SW 1271 (cell line): ENCODE results near the gene HOXA5.
A peak's percentile ranks its signal among the peaks of the same experiment; 100 is the strongest.

ENCODE experiments used
- DNase-seq, 2 experiments: peaks; one replicate each; lab custom pipeline; 2025; lab: John Stamatoyannopoulos, UW

Gene HOXA5

DNA sequence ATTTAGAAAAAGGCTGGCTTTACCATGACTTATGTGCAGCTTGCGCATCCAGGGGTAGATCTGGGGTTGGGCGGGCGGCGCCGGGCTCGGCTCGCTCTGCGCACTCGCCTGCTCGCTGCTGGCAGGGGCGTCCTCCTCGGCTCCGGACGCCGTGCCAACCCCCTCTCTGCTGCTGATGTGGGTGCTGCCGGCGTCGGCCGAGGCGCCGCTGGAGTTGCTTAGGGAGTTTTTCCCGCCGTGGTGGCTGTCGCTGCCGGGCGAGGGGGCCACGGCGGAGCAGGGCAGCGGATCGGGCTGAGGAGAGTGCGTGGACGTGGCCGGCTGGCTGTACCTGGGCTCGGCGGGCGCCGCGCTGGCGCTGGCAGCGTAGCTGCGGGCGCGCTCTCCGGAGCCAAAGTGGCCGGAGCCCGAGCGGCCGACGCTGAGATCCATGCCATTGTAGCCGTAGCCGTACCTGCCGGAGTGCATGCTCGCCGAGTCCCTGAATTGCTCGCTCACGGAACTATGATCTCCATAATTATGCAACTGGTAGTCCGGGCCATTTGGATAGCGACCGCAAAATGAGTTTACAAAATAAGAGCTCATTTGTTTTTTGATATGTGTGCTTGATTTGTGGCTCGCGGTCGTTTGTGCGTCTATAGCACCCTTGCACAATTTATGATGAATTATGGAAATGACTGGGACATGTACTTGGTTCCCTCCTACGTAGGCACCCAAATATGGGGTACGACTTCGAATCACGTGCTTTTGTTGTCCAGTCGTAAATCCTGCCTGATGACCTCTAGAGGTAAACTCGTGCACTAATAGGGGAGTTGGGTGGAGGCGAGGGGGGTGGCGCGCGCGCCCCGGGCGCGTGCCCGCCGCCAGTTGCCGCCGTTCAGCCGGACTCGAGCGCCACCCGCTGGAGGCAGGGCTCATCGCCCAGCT is at the start of gene HOXA5:
Gene HOXA5, minus strand, starts transcription at position 659 of the 927 bp plus-strand sequence. Its CDS starts 74 bp downstream, at position 585.
- DNase-seq = peak in 1 of 2 experiments; percentile 68

GRCh38 chr7:27192546-27193334 is 49.3 kb upstream of the HOXA5 start:
- no peak for DNase-seq

DNA sequence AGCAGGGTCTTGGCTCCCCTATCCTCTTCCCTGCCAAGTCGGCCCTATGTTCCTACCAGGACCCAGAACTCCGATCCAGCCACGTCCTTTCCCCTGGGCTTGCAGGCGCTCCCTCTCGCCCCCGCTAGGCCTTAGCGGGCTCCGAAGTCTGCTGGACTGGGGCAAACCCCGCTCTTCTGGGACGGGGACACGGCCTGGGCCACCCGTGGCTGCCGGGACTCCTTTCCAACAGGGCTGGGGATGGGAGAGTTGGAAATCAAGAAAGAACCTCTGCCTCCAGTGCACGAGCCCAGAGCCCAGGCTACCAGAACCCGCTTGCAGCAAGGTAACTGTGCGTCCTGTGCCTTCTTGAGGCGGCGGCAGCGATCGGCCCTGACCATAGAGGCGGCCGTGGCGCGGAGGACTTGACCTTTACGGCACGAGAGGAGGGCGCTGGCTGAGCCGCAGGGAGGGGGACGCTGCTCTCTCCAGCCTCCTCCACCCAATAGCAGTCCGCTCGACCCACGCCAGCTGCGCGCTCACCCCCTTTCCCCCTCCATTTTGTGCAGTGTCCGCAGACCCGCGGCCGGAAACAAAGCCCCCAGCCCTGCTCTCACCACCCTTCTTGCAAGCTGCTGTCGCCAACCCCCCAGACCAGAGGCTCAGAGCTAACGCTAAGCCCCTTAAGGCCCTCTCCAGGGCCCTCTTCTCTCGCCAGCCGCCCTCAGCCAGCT is 48.5 kb upstream of the HOXA5 start:
- no peak for DNase-seq

DNA sequence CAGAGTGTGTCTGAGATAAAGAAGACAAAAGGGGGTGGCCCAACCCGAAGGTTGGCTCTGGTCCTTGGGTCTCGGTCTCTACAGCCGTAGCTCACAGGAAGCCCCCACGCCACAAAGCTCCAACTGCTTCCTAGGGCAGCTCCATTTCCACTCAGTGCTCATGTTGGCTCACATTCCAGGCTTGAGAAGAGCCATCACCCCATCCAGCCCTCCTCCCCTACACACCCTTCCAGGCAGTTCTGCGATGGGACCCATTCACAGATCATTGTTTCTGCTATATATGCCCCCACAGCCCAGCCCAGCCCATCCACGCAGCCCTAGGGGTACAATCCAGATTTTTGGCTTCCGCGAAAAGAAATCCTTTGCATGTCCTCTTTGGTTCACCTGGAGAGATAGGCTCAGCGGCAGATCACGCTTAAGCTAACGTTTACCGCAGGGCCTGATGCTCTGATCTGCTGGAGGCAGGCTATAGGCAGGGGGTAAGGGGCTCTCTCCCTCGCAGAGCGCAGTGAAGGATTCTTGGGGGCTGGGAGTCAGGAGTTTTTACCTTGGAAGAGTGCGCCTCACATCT is 47.8 kb upstream of the HOXA5 start:
- DNase-seq = no peak

- no peak for DNase-seq
Measured at GRCh38 chr7:27189997-27190748, 46.7 kb upstream of the HOXA5 start.

DNA sequence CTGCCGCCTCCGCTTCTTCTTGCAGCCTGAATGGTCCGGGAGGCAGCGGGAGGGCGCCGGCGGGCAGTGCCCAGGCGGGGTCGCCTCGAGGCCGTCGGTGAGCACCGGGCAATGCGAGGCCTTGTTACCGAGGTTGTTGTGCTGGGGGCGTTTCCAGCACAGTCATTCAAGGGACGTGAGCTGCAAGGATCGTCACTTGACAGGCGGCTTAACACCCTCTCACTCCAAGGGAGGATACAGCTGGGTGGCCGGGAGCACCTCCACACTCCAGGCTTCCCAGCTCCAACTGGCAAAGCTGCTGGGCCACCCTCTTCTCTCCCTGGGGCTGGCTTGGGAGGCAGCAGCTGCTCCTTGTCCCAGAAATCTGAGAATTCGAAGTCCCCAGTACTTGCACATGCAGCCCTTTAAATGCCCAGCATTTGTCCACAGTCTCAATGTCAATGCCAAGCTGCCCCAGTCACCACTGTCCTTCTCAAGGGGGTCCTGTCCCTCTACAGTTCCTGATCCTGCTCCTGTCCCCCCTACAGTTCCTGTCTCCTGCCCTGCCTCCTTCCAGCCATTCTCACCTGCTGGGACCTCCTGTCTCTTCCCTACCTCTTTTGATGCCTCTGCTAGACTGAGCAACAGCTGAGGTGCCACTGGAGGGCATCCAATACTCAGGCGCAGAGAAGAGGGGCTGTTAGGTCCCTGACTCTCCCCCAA is 46.0 kb upstream of the HOXA5 start:
- no peak for DNase-seq

- no peak for DNase-seq
Measured at GRCh38 chr7:27188386-27189294, 45.2 kb upstream of the HOXA5 start.

- DNase-seq = no peak
Measured at GRCh38 chr7:27187475-27188385, 44.2 kb upstream of the HOXA5 start.

DNA sequence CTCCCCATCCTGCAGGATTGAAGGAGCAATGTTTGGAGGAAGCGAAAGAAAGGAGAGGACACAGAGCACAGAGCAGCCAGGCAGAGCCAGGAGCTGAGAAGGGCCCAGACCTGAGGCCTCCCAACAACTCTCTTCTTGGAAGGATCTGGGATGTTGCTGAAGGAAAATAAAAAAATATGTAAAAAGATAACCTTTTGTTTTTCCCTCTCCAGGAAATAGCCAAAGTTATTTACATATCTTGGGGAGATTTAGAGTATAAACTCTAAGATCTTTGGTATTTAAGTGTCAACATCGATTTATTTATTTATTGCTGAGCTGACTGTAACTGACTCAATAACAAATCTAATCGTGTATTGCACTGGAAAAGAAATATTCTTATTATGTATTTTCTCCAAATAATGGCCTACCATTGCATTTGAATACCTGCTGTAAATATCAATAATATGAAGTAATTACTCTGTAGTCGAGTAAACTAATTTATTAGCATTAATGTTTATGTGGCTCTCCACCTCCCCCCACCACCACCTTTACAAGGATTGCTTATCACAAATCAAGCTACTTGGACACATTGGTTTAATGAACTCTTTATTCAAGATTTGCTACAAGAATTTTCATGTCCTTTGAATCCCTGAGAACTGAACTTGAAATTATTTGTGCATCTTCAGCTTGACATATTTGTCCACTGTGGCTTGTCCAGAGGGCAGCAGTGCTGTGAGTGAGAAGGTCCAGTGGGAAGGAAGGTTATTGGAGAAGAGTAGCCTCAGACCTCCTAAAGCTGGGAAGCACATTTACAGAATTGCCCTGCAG is 43.4 kb upstream of the HOXA5 start:
- no peak for DNase-seq

DNA sequence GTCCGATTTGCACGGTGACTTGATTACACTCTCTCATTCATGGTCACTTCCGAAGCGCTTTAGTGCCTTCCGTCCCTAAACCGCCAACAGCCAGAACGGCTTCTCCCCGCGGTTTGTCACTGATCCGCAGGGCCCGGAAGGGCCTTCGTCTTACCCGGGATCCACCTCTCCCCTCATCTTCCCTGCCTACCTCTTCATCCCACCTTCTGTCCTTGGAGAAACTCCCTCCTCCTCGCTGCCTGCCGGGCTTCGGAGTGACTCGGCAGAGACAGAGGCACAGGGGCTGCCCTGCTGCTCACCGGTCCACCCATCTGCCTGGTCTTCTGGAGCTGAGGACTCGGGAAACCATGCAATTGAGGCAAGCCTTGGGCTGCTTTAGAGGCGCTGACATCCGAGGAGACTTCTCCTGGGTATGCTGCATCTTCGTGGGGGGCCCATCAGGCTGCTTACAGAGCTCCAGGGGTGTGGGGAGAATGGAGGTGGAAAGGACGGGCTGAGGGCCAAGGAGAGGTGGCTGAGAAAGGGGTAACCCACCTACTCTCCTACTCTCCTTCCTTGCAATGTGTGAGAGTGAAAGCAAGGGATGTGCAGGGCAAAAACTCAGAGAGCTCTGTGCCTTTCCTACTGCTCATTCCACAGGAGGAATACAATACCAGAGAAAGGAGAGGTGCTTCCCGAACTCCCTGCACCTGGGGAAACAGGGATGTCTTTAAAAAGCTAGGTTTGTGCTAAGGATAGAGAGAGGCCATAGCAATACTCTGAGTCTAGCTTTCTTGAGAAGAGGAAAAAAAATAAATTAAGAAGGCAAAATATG is 42.6 kb upstream of the HOXA5 start:
- DNase-seq = no peak

DNA sequence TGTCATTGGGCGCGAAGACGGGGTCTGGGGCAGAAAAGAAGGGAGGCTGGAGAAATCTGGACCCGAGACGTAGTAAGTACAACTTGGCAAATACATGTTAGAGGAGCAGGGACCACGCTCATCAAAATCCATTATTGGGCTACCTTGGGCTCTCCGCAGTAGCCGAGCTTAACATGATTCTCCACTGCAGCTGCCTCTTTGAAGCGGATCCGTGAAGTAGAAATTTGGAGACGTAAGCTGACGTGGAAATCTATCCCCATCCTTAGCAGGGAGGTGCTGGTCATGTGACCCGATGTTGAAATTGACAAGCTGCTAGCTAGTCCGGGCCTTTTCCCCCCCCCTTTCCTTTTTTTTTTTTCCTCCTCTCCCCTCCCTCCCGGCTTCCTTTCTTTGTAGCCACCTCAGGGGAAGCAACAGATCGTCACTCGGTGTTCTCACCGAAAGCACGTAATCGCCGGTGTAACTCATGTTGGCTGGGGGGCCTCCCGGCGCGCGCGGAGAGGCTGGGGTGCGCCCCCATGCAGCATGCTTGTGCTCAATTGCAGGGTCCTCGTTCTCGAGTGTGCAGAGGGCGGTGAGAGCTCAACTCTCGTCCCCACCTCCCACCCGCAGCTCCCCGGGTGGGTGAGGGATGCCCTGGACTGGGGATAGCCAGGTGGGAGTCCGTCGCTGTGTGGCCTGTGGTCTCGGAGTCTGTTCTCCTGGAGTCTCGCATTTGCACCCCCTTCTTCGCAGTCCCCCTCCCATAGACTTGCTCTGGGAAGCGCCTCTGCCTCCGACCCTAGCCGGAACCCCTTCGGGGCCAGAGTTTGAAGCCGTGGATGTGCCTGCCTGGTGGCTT is 41.8 kb upstream of the HOXA5 start, which contains the start of gene HOXA11:
Gene HOXA11, minus strand, starts transcription at position 220 of the 841 bp plus-strand sequence. Its CDS starts 88 bp downstream, at position 132.
- no peak for DNase-seq

DNA sequence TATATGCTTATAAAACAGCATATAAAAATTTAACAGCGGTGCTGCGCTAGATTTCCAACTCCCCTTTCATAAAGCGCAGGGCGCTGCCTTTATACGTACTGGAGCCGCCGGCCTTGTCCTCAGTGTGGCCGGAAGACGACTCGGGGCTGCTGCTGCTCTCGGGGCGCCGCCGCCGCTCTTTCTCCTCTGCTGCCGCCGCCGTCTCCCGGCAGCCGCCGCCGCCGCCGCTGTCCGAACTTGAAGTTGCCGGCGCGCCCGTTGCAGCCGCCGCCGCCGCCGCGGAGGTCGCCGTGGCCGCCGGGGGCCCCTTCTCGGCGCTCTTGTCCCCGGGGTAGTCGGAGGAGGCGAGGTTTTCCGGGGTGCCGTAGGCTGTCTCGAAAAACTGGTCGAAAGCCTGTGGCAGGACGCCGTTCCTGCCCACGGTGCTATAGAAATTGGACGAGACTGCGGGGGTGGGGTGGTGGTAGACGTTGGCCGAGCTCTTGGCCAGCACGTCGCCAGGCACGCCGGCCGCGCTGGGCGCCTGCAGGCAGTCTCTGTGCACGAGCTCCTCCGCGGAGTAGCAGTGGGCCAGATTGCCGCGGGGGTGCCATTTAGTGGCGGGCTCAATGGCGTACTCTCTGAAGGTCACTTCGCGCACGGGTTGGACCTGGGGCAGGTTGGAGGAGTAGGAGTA is 41.0 kb upstream of the HOXA5 start:
- DNase-seq = peak in 1 of 2 experiments; percentile 21

DNA sequence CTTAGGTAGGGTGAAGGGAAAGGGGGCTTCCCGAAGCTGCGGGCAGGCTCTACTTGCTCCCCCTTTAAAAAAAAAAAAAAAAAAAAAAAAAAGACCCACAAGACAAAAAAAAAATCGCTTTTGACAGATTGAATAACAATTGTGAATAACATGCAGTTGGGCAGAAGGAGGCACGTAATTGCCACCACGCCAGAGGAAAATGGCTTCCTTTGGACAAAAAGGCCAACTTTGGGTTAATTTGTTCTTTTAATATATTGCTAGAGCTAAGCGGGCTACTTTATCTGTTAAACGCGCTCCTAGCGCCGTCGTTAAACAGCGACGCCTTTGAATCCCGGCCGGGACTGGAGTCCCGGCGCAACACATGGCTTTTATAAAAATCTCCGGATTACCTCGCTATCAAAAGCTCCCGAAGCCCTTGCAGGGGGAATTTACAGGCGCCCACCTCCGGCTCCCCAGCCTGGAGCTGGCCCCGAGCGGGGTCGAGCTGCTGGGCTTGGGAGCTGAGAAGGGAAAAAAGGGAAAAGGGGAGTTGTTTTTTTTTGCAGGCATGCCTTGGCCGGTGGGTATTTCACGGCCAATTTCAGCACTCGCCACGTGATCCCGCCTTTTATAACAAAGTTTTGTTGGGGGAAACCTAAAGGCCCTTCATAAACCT is 40.3 kb upstream of the HOXA5 start:
- DNase-seq = no peak
